Mammary epithelial cell (primary cell): ENCODE results near the gene DOK1.

Experiments
- CTCF ChIP-seq, 2 donors: IDR thresholded peaks in 1 of 2; conservative IDR thresholded peaks in 1 of 2; 2 replicates each; pipeline ENCODE4 v1.5.1; 2011 to 2012; ENCODE audit warnings: inconsistent platforms in 2 of 2, low read length in 2 of 2, mild to moderate bottlenecking in 2 of 2, control low read depth in 1 of 2, low read depth in 1 of 2; ENCODE audit not compliant: insufficient read depth in 1 of 2; ENCODE audit errors: extremely low read depth in 1 of 2
- EZH2 ChIP-seq: IDR thresholded peaks from 2 replicates; pipeline ENCODE4 v1.6.1; 2012; ENCODE audit warnings: low read length, inconsistent platforms, borderline replicate concordance

- TF ChIP-seq EZH2 (no peak), CTCF (conservative IDR thresholded peaks at IDR 0.05 in 1 of 2, IDR thresholded peaks at IDR 0.05 in 1 of 2; ENCODE audit: extremely low read depth in 1 of 2, insufficient read depth in 1 of 2, low read depth in 1 of 2, low read length in 2 of 2) (no peak)
These were observed 12.2 kb downstream of the DOK1 start for GRCh38 chr2:74566754-74567085.
